ENCODE data around the gene TNRC6B.
"Not testable (repeated sequence)": the region's sequence is repeated elsewhere in the genome, so short reads cannot be mapped to it uniquely, and the experiment has no call there.

TNRC6B gene

DNA sequence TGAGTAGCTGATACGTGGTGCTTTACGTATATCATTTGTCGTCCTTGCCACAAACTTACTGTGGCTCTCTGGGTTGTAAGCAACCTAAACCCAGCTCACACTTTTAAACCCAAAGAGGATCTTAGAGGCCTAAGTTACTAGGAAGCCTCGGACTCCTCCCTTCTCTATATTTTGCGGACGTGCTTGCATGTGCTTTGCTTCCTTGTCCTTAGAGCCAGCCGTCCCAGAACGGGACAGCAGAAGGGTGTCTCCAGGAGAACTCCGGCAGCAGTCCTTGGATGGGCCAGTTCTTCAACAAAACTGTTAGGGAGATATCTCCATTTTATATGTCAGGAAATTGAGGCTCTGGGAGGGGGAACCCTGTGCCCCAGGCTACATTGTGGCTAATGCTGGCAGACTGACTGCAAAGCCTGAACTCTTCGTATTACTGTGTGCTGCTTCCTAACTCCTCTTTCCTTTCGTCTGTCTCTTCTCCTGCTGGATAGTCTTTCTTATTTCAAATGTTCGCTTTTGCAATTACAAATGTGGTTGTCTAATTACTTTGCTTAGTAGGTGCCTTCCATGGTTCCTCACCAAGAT, 33.8 kb downstream of the TNRC6B start:
- in situ Hi-C loops (cut with HindIII; ENCODE audit: low sequenced_read_pairs), result no loop called here

DNA sequence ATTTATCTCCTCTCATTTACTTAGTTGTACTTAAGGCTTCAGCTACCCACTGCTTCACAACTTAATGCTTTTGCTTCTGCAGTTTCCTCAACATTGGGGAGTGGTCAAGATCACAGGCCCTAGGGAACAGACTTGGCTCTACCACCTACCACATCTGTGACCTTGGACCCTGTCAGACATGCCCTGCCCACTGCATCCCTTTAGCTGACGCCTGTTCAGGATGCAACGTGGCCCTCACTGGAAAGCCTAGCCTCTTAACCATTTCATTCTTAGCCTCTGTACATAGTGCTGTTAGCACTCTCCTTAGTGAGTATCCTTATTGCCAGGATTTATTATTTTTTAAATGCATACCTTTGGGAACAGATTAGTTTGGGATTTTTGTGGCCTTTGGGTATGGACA, 34.4 kb downstream of the TNRC6B start:
- in situ Hi-C loops (cut with HindIII; ENCODE audit: low sequenced_read_pairs), result no loop called here

DNA sequence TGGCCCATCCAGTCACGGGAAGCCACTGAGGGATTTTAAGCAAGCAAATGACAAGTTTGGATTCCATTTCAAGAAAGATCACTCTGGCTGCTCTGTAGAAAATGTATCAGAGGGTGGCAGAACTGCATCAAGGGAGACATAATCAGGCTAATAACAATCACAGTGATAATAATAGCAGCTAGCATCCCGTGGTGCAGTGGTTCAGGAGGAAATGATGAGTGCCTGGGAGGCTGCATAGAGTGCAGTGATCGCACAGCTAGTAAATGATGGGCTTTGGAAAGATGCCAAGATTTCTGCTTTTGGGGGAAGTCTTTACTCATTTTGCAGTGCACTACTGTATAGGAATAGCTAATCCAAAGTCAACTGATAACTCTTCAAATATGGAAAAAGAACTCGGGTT, 35.8 kb downstream of the TNRC6B start:
- in situ Hi-C loops (cut with HindIII; ENCODE audit: low sequenced_read_pairs), result no loop called here

DNA sequence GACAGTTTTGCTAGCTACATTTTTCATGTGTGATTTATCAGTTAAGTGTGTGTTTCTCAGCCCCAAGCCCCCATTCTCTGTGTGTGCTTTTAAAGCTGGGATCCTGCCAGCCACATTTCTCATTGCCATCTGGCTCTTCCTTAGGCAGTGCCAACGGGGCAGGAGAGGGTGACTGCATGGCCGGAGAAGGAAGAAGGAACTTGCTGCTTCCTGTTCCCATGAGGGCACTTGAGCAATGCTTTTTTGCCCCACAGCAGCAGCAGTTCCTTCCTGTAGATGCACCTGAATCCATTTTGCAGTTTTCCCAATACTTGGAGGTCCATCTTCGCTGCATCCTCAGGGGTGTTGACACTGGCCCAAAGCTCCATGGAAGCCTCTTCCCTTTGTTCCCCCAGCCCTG, 37.5 kb downstream of the TNRC6B start:
- in situ Hi-C loops (cut with HindIII; ENCODE audit: low sequenced_read_pairs), result no loop called here

DNA sequence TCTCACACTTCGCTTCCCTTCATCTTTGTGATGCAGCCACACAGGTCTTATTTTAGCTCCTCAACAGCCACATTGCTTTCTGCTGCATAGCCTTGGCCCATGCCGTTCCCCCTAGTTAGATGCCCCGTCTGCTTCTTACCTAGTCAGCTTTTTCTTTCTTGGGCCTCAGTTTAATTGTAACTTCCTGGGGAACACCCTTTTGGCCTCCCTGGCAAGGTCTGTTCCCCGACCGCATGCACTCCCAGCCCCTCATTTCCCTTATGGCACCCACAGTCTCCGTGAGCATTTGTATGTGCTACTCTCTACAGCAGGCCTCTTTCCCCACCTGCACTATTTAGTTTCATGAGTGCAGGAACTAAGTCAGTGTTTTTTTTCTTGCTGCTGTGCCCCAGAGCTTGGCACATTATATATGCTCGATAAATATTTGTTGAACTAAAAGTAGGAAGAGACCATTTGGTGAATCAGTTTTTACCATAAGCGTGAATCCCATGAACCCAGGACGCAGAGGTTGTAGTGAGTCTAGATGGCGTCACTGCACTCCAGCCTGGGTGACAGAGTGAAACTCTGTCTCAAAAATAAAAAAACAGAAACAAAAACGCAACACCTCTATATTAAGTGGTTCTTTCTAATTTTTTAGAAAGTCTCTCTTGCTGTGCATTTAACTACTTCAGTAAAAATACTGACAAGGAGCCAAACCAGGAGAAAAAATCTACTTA, 38.5 kb downstream of the TNRC6B start:
- in situ Hi-C loops (cut with HindIII; ENCODE audit: low sequenced_read_pairs), result no loop called here

DNA sequence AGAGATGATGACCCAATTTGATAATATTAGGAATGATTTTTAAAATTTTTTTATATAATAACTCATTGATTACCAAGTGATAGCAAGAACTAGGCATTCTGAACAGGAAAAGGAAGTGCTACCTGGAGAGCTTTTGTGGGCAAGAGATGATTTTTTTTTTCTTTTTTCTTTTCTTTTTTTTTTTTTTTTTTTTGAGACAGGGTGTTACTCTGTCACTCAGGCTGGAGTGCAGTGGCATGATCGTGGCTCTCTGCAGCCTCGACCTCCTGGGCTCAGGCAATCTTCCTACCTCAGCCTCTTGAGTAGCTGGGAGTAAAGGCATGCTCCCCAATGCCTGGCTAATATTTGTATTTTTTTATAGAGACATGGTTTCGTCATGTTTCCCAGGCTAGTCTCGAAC, 40.4 kb downstream of the TNRC6B start:
- in situ Hi-C loops (cut with HindIII; ENCODE audit: low sequenced_read_pairs), result no loop called here

DNA sequence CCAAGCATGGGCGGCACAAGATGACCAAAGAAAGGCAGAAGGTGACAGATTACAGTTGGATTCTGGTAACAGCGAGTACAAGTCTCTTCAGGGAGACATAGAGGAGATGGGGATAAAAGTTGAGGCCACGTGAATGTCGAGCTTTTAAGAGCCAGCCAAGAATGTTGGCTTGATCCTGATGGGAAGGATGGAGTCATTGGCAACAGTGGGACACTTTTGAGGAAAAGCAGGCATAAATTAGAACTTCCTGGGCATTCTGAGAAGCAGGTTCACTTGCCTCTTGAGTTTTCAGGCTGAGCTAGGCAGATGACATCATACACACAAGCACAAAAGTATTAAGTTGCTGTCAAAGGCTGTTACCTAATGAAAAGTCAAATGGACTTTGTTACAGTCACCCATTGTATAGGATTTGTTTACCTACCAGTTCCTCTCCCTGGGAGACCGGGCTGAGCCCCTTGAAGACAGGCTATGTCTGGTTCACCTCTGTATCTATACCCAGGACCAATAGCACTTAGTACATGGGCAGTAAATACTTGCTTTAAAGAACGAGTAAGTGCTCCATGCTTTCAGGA, 41.1 kb downstream of the TNRC6B start:
- in situ Hi-C loops (cut with HindIII; ENCODE audit: low sequenced_read_pairs), result no loop called here

DNA sequence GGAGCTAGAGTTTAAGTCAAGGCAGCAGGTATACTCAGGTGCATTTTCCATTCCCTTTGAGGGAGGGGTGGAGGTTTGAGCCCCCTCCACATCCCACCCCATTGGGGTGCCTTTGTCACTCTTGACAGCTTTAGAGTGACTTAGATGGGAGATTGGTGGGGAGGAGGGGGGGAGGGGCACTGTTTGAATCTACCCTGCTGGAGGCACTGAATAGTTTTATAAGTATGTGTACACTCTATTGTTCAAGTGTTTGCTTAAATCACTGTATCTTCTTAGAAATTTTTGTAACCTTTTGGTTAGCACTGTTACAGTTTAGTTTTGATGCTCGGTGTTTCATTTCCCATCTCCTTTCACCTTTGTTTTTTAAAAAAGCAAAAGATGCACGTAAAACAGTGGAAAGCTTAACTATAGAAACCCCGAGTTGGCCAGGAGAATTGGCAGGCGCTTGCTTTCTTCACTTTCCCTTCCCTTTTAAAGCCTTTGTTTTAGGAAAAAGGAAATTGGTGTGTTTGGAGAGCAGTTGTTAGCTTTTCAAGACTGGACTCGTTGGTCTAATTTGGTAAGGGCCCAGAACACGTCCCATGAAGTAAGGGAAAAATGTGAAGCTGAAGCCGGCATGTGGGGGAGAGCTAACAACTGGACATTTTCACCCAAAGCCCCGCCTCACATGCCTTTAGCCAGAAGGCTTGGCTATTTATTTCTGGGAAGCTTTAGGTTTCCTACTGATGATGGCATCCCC, 42.8 kb downstream of the TNRC6B start:
- in situ Hi-C loops (cut with HindIII; ENCODE audit: low sequenced_read_pairs), result no loop called here

DNA sequence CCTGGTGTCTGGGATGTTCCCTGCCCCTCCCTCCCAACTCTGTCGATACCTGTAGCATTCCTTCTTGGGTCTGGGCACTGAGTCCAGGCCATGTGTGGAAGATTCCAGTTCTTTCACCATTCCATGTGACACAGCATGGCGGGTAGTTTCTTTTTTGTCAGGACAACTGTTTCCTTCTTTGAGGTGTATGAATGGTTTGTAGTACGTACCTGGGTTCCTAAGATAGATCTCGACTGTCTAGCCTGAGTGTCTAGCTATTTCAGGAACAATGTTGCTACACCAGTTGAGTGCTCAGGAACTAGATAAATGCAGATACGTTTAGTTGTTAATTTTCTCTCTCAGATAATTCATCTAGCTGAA, 43.3 kb downstream of the TNRC6B start:
- in situ Hi-C loops (cut with HindIII; ENCODE audit: low sequenced_read_pairs), result no loop called here

DNA sequence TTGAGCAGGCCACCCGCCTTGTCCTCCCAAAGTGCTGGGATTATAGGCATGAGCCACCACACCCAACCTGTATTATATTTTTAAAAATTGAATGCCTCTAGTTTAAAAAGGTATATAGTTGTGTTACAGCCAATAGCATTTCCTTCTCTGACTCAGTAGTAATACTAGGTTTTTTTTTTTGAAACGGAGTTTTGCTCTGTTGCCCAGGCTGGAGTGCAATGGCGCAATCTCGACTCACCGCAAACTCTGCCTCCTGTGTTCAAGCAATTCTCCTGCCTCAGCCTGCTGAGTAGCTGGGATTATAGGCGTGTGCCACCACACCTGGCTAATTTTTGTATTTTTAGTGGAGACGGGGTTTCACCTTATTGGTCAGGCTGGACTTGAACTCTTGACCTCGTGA, 45.3 kb downstream of the TNRC6B start:
- in situ Hi-C loops (cut with HindIII; ENCODE audit: low sequenced_read_pairs), result not testable (repeated sequence)

DNA sequence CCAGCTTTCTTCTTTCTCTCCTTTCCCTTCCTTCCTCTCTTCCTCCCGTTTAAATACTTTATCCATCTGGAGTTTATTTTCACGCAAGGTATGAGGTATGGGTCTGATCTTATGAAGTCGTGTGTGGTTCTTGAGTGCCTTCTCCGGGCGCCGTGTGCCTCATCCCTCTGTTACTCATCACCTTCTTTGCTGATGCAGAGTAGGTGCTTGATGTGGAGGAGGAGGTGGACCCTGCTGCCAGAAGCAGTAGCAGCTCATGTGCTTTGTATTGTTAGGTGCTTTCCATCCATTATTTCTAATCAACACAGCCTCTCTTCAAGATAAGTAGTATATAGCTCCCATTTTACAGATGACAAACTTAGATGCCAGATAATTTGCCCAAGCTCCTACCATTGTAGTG, 47.0 kb downstream of the TNRC6B start:
- in situ Hi-C loops (cut with HindIII; ENCODE audit: low sequenced_read_pairs), result no loop called here

DNA sequence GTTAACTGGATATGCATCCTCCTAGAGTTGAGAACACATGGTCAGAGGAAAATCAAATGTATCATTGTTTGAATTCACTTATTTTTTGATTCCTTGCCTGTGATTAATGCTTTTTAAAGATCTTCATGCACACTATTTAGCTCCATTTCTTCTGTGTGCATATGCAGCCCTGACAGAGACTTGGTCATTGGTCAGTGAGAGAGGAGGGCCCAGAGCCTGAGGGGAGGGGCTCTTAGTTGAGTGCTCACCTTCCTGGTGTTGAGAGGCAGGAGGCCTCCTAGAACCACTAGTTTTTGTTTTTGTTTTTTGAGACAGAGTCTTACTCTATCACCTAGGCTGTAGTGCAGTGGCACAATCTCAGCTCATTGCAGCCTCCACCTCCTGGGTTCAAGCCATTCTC, 48.9 kb downstream of the TNRC6B start:
- in situ Hi-C loops (cut with HindIII; ENCODE audit: low sequenced_read_pairs), result no loop called here

DNA sequence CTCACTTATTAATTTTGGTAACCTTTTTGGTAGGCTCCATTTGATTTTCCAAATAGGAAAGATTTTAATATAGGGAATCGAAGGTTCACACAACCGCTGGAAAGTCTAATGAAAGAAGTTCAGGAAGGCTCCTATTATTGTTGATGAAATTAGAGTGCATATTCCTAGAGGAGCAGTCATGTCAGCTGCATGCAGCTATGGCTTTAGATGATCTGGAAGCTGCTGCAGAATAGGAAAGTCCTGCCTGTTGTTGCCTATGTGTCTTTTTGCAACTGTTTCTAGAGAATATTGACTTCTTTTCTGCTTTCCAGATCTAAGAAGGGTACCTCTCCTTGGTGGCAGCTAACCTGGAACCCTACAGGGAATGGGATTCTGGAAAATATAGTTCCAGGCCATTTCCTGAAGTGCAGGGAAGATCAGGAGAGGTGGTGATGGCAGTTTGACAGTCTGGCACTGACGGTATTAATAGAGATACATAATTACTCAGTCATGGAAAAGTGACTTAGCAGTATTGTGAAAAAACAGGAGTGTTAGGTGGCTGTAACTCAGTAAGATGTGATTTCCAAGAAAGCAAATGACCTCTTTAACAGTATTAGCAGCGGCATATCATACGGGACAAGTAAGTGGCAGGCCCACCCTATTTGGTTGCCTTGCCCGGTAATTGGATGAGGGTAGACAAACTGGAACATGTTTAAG, 54.0 kb downstream of the TNRC6B start:
- in situ Hi-C loops (cut with HindIII; ENCODE audit: low sequenced_read_pairs), result no loop called here

DNA sequence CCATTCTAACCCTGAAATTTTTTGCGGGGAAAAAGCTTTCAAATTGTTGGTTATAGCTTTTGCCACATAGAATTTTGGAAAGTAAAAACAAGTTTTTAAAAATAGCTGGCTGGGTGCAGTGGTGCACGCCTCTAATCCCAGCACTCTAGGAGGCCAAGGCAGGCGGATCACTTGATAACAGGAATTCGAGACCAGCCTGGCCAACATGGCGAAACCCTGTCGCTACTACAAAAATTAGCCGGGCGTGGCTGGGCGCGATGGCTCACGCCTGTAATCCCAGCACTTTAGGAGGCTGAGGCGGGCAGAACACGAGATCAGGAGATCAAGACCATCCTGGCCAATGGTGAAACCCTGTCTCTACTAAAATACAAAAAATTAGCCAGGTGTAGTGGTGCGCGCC, 54.9 kb downstream of the TNRC6B start:
- in situ Hi-C loops (cut with HindIII; ENCODE audit: low sequenced_read_pairs), result no loop called here

DNA sequence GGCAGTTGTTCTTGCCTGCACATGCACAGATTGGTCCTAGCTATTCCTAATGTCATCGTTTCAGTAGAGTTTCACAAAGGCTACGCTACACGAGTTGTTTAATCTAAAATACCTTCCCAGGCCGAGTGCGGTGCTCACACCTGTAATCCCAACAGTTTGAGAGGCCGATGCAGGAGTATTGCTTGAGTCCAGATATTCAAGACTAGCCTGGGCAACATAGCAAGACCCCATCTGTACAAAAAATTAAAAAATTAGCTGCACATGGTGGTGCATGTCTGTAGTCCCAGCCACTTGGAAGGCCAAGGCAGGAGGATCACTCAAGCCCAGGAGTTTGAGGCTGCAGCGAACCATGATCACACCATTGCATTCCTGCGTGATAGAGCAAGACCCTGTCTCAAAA, 56.2 kb downstream of the TNRC6B start:
- in situ Hi-C loops (cut with HindIII; ENCODE audit: low sequenced_read_pairs), result no loop called here

DNA sequence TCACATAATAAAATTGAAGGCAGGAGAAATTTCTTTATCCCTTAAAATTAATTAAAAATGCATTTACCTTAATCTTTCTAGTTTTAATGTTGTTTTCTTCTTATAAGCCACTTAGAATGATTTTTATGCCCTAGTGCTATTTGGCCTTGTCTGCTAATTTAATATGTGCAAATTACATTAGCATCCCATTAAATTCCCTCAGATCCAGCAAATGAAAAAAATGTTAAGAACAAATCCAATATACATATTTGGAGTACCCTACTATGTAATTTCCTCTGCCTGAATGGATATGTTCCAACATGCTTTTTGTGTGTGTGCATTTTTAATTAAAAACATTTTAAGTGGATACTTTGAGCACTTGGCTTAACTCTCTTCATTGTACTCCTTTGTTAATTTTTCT, 56.9 kb downstream of the TNRC6B start:
- in situ Hi-C loops (cut with HindIII; ENCODE audit: low sequenced_read_pairs), result loop anchor here (5.0 kb wide), 1 partner anchor 73 kb away; no protein-coding TSS in a partner anchor

DNA sequence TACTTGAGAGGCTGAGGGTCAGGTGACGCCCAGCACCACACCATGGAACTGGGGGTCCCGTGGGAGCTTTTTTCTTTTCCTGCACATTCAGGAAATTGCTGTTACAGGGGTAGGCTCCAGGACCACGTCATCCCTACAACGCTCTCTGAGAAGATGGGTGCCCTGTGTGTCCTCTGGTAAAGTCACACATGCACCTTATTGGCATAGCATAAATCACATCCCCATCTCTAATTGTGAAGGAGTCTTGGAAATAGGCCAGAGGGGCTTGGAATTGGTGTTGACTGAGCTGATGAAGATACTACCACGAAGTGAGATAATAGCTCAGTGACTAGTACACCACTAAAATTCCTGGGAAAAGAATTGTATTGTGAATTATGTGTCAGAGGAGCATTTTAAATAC, 57.6 kb downstream of the TNRC6B start:
- in situ Hi-C loops (cut with HindIII; ENCODE audit: low sequenced_read_pairs), result loop anchor here (5.0 kb wide), 1 partner anchor 72 kb away; no protein-coding TSS in a partner anchor

DNA sequence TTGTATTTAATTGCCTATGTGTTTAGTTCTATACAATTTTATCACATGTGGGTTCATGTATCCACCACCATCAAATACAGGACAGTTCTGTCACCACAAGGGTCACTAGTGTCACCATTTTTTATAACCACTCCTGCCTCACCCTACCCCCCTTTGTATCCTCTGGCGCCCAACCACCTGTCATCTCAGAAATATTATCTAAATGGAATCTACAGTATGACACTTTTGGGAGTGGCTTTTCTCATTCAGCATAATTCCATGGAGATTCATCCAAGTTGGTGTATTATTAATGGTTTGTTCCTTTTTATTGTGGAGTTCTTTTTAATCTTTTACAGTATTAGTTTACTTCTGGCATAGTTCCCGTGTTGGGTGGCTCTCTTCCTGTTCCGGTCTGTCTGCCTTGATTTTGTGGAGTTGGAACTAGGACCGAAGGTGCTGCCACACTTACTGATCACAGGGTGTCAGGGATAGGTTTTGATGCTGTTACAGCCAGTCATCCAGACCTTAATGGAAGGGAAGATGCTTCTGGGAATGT, 58.5 kb downstream of the TNRC6B start:
- in situ Hi-C loops (cut with HindIII; ENCODE audit: low sequenced_read_pairs), result loop anchor here (5.0 kb wide), 1 partner anchor 71 kb away; no protein-coding TSS in a partner anchor

DNA sequence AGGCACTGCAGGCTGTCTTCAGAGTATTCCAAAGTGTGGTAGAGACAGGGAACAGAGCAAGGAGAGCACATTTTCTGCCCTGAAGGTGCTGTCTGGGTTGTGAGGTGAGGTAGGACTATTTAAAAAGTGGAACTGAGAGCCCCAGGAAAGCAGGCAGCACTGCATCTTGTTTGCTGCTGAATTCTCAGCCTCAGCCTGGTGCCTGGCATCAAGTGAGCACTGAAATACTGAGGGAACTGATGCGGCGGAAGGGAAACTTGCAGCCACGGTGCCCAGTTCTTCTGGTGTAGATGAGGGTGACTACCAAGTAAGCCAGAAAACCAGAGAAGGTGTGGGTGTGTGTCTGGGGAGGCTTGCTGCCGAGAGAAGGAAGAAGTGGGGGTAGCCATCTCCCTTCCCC, 59.5 kb downstream of the TNRC6B start:
- in situ Hi-C loops (cut with HindIII; ENCODE audit: low sequenced_read_pairs), result loop anchor here (5.0 kb wide), 1 partner anchor 70 kb away; no protein-coding TSS in a partner anchor

DNA sequence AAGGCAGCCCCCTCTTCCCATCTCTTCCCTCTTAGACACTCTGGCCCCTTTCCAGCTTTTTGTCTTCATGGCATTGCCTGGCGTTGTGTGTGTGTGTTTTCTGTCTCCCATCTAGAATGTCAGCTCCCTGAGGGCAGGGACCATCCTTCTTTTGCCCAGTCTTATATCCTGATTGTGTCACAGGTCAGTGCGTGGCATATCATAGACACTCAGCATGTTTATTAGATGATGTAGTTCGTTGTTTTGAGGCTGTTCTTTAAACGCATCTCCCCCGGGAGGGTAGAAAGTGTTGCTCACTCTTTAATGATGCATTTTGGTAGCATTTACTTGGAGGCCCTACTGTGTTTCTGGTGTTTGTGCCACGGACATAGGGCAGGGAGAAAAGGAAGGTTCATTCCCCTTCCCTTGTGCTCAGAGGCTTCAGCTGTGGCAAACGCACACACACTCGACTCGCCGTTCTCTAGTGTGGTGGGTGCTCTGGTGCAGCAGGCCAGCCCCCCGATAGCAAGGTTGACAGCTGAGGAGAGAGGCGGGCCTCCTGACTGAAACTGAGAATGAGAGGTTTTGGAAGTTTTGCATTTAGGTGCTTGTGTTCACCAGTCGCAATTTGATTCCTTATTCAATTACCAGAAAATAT, 60.2 kb downstream of the TNRC6B start:
- in situ Hi-C loops (cut with HindIII; ENCODE audit: low sequenced_read_pairs), result loop anchor here (5.0 kb wide), 1 partner anchor 69 kb away; no protein-coding TSS in a partner anchor
